GM18858 (cell line): Measurements from ENCODE around the gene CDH15.
"Not testable (repeated sequence)": the region's sequence is repeated elsewhere in the genome, so short reads cannot be mapped to it uniquely, and the experiment has no call there.

Source experiments
- ATAC-seq: cut with Tn5 transposase; IDR thresholded peaks from one replicate; pipeline ENCODE4 v1.9.1; 2021; ENCODE audit not compliant: unreplicated experiment

Gene CDH15

GRCh38 chr16:89224665-89225064, 53.1 kb downstream of the CDH15 start:
- no peak for ATAC-seq

- no peak for ATAC-seq
These were observed 58.7 kb downstream of the CDH15 start for GRCh38 chr16:89230255-89230654.

- no peak for ATAC-seq
These were observed 60.6 kb downstream of the CDH15 start for GRCh38 chr16:89232107-89232506.

GRCh38 chr16:89233678-89234490, 62.3 kb downstream of the CDH15 start:
- no peak for ATAC-seq

- ATAC-seq, result no peak
These were observed 66.2 kb downstream of the CDH15 start for GRCh38 chr16:89237733-89238132.

- peak; percentile 41 for ATAC-seq
These were observed 69.8 kb downstream of the CDH15 start for GRCh38 chr16:89241187-89242007.

GRCh38 chr16:89242795-89243200, 71.2 kb downstream of the CDH15 start:
- ATAC-seq, result no peak

GRCh38 chr16:89243664-89244063, 72.1 kb downstream of the CDH15 start:
- no peak for ATAC-seq

- ATAC-seq, result not testable (repeated sequence)
These were observed 72.7 kb downstream of the CDH15 start for GRCh38 chr16:89244264-89244663.

- no peak for ATAC-seq
These were observed 73.2 kb downstream of the CDH15 start for GRCh38 chr16:89244754-89245153.
